Immature natural killer cell (primary cell): ENCODE data around the gene MS4A18. TPM values are rescaled to one million over a fixed set of nuclear protein-coding genes. Genes with fewer than 3 reads are reported as not detected.

ENCODE experiments used
- DNase-seq, 3 donors: peaks; one replicate each; pipeline ENCODE4 v3.0.0; 2022; ENCODE audit warnings: mixed read lengths in 1 of 3
- H3K27ac Mint-ChIP-seq, 6 donors: one replicate each; pipeline ENCODE4 v1.8.0; 2020; ENCODE audit warnings: mixed read lengths in 6 of 6, mild to moderate bottlenecking in 5 of 6, inconsistent platforms in 4 of 6, moderate library complexity in 3 of 6
- H3K27me3 Mint-ChIP-seq, 3 donors: one replicate each; pipeline ENCODE4 v1.8.0; 2020 to 2021; ENCODE audit warnings: low read depth in 3 of 3, mild to moderate bottlenecking in 3 of 3, mixed read lengths in 3 of 3, moderate library complexity in 3 of 3, inconsistent platforms in 1 of 3
- H3K36me3 Mint-ChIP-seq, 3 donors: one replicate each; pipeline ENCODE4 v1.8.0; 2020; ENCODE audit warnings: mixed read lengths in 3 of 3, inconsistent platforms in 2 of 3, mild to moderate bottlenecking in 2 of 3
- H3K4me1 Mint-ChIP-seq, 2 donors: one replicate each; pipeline ENCODE4 v1.8.0; 2020; ENCODE audit warnings: inconsistent platforms in 2 of 2, mild to moderate bottlenecking in 2 of 2, mixed read lengths in 2 of 2, moderate library complexity in 1 of 2
- H3K4me3 Mint-ChIP-seq, 5 donors: one replicate each; pipeline ENCODE4 v1.8.0; 2020; ENCODE audit warnings: mild to moderate bottlenecking in 5 of 5, mixed read lengths in 5 of 5, inconsistent platforms in 3 of 5, moderate library complexity in 3 of 5
- H3K9me3 Mint-ChIP-seq, 6 donors: one replicate each; pipeline ENCODE4 v1.8.0; 2020; ENCODE audit warnings: mild to moderate bottlenecking in 6 of 6, mixed read lengths in 6 of 6, inconsistent platforms in 4 of 6, moderate library complexity in 3 of 6
- polyA plus RNA-seq, 3 donors: library from polyadenylated mRNA; unstranded; fragments of 300-500 nt; fragmentation: Illumina TruSeq; gene quantifications; one replicate each; pipeline ENCODE4 v1.2.3, GENCODE V29; 2021

MS4A18 gene
- polyA plus RNA-seq, 3 donors from 2014 or later = not detected

- H3K27me3 Mint-ChIP-seq = peaks cover 1 to 4% (median 2%) of the 10 kb centered on the region in 3 donors
- no peaks in the 10 kb centered on the region for H3K36me3 Mint-ChIP-seq
- H3K27ac Mint-ChIP-seq = no peak overlapping the region
- H3K4me1 Mint-ChIP-seq = peaks cover 8 to 11% of the 10 kb centered on the region in 2 donors
- no peak for DNase-seq
- H3K4me3 Mint-ChIP-seq = no peak overlapping the region
- H3K9me3 Mint-ChIP-seq = no peaks in the 10 kb centered on the region
Observed at GRCh38 chr11:60777106-60777505, 52.6 kb downstream of the MS4A18 start.

- no peaks in the 10 kb centered on the region for H3K9me3 Mint-ChIP-seq
- H3K36me3 Mint-ChIP-seq = no peaks in the 10 kb centered on the region
- no peak overlapping the region for H3K4me3 Mint-ChIP-seq
- peaks cover 1 to 4% (median 2%) of the 10 kb centered on the region in 3 donors for H3K27me3 Mint-ChIP-seq
- DNase-seq = no peak
- peaks cover 8 to 11% of the 10 kb centered on the region in 2 donors for H3K4me1 Mint-ChIP-seq
- no peak overlapping the region for H3K27ac Mint-ChIP-seq
Observed at GRCh38 chr11:60777572-60777971, 53.1 kb downstream of the MS4A18 start.

GRCh38 chr11:60780065-60780464, 55.5 kb downstream of the MS4A18 start:
- H3K27me3 Mint-ChIP-seq = peaks cover 0 to 4% (median 2%) of the 10 kb centered on the region in 3 donors
- no peaks in the 10 kb centered on the region for H3K36me3 Mint-ChIP-seq
- DNase-seq = no peak
- no peak overlapping the region for H3K4me3 Mint-ChIP-seq
- no peak overlapping the region for H3K27ac Mint-ChIP-seq
- H3K4me1 Mint-ChIP-seq = peaks cover 2 to 5% of the 10 kb centered on the region in 2 donors
- H3K9me3 Mint-ChIP-seq = no peaks in the 10 kb centered on the region

- H3K4me3 Mint-ChIP-seq = no peak overlapping the region
- H3K9me3 Mint-ChIP-seq = no peaks in the 10 kb centered on the region
- no peaks in the 10 kb centered on the region for H3K36me3 Mint-ChIP-seq
- peaks cover 0 to 2% (median 0%) of the 10 kb centered on the region in 3 donors for H3K27me3 Mint-ChIP-seq
- no peak overlapping the region for H3K27ac Mint-ChIP-seq
- no peak for DNase-seq
- H3K4me1 Mint-ChIP-seq = no peaks in the 10 kb centered on the region
Observed at GRCh38 chr11:60780774-60781173, 56.3 kb downstream of the MS4A18 start.

DNA sequence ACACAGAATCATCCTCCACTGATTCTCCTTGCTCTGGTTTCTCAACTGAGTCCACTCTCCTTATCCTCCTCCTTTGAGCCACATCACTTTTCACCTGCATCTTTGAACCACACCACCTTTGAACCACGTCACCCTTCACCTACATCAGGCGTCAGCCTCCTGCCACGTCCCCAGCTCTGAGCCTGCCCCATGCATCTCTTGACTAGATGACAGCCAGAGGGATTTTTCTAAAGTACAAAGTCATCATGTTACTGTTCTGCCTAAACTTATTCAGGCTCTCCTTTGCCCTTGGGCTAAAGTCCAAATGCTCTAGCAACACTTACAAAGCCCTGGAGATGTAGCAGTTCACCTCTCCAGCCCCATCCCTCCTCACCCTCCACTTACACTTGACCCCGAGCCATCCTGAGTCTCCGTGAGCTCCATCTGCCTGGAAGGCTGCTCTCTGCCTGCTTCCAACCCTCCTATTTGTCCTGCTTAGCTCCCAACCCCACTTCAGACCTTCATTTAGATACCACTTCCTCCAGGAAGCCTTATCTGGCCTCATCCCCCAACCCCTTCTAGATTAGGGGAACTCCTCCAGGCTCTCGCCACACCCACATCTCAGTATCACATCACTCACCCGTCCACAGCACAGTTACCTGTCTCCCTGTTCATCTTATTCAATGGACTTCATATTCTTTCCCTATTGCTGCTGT, 56.9 kb downstream of the MS4A18 start:
- H3K9me3 Mint-ChIP-seq = no peaks in the 10 kb centered on the region
- H3K4me3 Mint-ChIP-seq = no peak overlapping the region
- no peaks in the 10 kb centered on the region for H3K36me3 Mint-ChIP-seq
- no peak overlapping the region for H3K27ac Mint-ChIP-seq
- H3K27me3 Mint-ChIP-seq = peaks cover 0 to 2% (median 0%) of the 10 kb centered on the region in 3 donors
- no peak for DNase-seq
- H3K4me1 Mint-ChIP-seq = no peaks in the 10 kb centered on the region

DNA sequence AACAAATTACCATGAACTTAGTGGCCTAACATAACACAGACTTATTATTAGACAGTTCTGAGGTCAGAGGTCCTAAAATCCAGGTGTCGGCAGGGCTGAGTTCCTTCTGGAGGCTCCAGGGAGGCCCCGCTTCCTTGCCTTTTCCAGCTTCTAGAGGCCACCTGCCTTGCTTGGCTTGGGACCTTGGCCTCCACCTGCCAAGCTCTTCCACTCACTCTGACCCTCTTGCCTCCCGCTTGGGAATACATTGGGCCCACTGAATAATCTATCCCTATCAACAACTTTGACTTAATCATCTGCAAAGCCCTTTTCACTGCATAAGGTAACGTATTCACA, 57.4 kb downstream of the MS4A18 start:
- H3K27me3 Mint-ChIP-seq = no peaks in the 10 kb centered on the region
- no peaks in the 10 kb centered on the region for H3K4me1 Mint-ChIP-seq
- no peak overlapping the region for H3K27ac Mint-ChIP-seq
- H3K36me3 Mint-ChIP-seq = no peaks in the 10 kb centered on the region
- no peaks in the 10 kb centered on the region for H3K9me3 Mint-ChIP-seq
- DNase-seq = no peak
- H3K4me3 Mint-ChIP-seq = no peak overlapping the region

- no peak overlapping the region for H3K27ac Mint-ChIP-seq
- no peaks in the 10 kb centered on the region for H3K9me3 Mint-ChIP-seq
- no peak overlapping the region for H3K4me3 Mint-ChIP-seq
- no peaks in the 10 kb centered on the region for H3K36me3 Mint-ChIP-seq
- H3K4me1 Mint-ChIP-seq = no peaks in the 10 kb centered on the region
- H3K27me3 Mint-ChIP-seq = no peaks in the 10 kb centered on the region
- DNase-seq = no peak
Observed at GRCh38 chr11:60782393-60783140, 58.0 kb downstream of the MS4A18 start.

DNA sequence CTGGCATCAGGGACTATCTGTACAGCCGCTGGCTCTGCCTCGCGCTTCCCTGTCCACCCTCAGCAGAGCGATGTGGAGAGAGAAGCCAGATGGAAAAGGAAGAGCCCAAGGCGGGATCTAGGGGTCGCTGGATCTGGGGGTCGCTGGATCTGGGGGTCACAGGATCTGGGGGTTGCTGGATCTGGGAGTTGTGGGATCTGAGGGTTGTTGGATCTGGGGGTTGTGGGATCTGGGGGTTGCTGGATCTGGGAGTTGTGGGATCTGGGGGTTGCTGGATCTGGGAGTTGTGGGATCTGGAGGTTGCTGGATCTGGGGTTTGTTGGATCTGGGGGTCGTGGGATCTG, 58.6 kb downstream of the MS4A18 start:
- no peaks in the 10 kb centered on the region for H3K27me3 Mint-ChIP-seq
- no peak overlapping the region for H3K4me3 Mint-ChIP-seq
- H3K36me3 Mint-ChIP-seq = no peaks in the 10 kb centered on the region
- H3K4me1 Mint-ChIP-seq = no peaks in the 10 kb centered on the region
- H3K9me3 Mint-ChIP-seq = no peaks in the 10 kb centered on the region
- DNase-seq = no peak
- no peak overlapping the region for H3K27ac Mint-ChIP-seq

DNA sequence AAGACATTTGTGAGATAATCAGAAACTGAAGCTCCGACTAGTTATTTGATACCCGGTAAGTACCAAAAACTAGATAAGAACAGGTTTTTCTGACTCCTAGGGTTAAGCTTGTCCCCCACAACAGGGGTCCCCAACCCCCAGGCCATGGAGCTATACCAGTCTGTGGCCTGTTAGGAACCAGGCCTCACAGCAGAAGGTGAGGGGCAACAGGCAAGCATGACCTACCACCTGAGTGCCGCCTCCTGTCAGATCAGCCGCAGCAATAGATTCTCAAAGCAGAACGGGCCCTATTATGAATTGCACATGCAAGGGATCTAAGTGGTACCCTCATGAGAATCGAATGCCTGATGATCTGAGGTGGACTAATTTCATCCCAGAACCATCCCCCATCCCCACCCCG, 59.4 kb downstream of the MS4A18 start:
- no peak for DNase-seq
- H3K9me3 Mint-ChIP-seq = no peaks in the 10 kb centered on the region
- no peaks in the 10 kb centered on the region for H3K4me1 Mint-ChIP-seq
- no peak overlapping the region for H3K27ac Mint-ChIP-seq
- no peaks in the 10 kb centered on the region for H3K36me3 Mint-ChIP-seq
- no peak overlapping the region for H3K4me3 Mint-ChIP-seq
- H3K27me3 Mint-ChIP-seq = no peaks in the 10 kb centered on the region

DNA sequence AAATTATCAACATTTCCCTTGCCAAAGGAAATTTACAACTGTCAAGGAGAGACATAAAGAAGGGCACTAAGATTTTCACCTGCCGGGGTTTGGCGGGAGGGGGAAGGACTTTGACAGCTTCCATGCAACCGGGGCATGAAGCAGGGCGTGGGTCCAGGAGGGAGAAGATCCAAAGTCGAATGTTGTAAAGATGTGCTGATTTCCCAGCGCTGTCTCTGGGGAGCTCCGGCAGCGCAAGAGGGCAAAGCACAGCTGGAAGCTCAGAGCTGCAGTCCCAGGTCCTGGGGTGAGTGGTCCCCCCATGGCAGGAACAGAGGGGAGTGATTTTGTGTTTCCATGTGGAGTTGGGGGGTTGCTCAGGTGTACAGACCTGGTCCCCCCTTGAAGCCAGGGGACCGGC, 60.6 kb downstream of the MS4A18 start, which contains the start of gene MS4A10:
Gene MS4A10, plus strand, starts transcription at position 198 of the 400 bp plus-strand sequence. CDS start 5,003 bp downstream, outside the sequence.
- no peaks in the 10 kb centered on the region for H3K9me3 Mint-ChIP-seq
- no peaks in the 10 kb centered on the region for H3K4me1 Mint-ChIP-seq
- no peak for DNase-seq
- no peaks in the 10 kb centered on the region for H3K36me3 Mint-ChIP-seq
- H3K27ac Mint-ChIP-seq = no peak within 1 kb of the TSS
- peaks cover 0 to under 1% (median 0%) of the 10 kb centered on the region in 3 donors for H3K27me3 Mint-ChIP-seq
- H3K4me3 Mint-ChIP-seq = no peak within 1 kb of the TSS

- H3K27ac Mint-ChIP-seq = no peak overlapping the region
- no peak for DNase-seq
Observed at GRCh38 chr11:60785806-60786361, 61.4 kb downstream of the MS4A18 start.

GRCh38 chr11:60786811-60787567, 62.5 kb downstream of the MS4A18 start:
- DNase-seq = no peak
- Mint-ChIP-seq H3K27me3 (peaks cover 0 to 3% (median 1%) of the 10 kb centered on the region in 3 donors), H3K36me3 (no peaks in the 10 kb centered on the region), H3K4me1 (no peaks in the 10 kb centered on the region), H3K4me3 (no peak overlapping the region), H3K27ac (no peak overlapping the region), H3K9me3 (no peaks in the 10 kb centered on the region)

More at GRCh38 chr11:60785806-60786361, 61.4 kb downstream of the MS4A18 start:
- no peaks in the 10 kb centered on the region for H3K4me1 Mint-ChIP-seq
- no peaks in the 10 kb centered on the region for H3K9me3 Mint-ChIP-seq
- H3K4me3 Mint-ChIP-seq = no peak overlapping the region
- H3K36me3 Mint-ChIP-seq = no peaks in the 10 kb centered on the region
- H3K27me3 Mint-ChIP-seq = peaks cover 0 to 1% (median 0%) of the 10 kb centered on the region in 3 donors

GRCh38 chr11:60788401-60789125, 64.0 kb downstream of the MS4A18 start:
- Mint-ChIP-seq H3K9me3 (no peaks in the 10 kb centered on the region), H3K4me1 (no peaks in the 10 kb centered on the region), H3K27me3 (peaks cover 2 to 4% (median 3%) of the 10 kb centered on the region in 3 donors), H3K27ac (no peak overlapping the region), H3K4me3 (no peak overlapping the region), H3K36me3 (no peaks in the 10 kb centered on the region)
- DNase-seq = no peak
